MM.1S (cell line): ENCODE data around the gene SUDS3.

Source experiments
- CTCF ChIP-seq: fragments of 300-600 bp; sonication (generic); IDR thresholded peaks from 2 replicates; pipeline ENCODE4 v1.5.1; 2016; ENCODE audit warnings: antibody characterized with exemption, low read length, mixed read lengths
- EZH2 ChIP-seq: fragments of 300-600 bp; sonication (generic); optimal IDR thresholded peaks from 2 replicates; pipeline ENCODE3; 2017; ENCODE audit warnings: low read depth, mild to moderate bottlenecking, antibody characterized with exemption, low read length, mixed read lengths
- EZH2phosphoT487 ChIP-seq: fragments of 300-600 bp; sonication (generic); IDR thresholded peaks from 2 replicates; pipeline ENCODE4 v1.6.1; 2018; ENCODE audit warnings: antibody characterized with exemption, low read length

- TF ChIP-seq CTCF (no peak), EZH2 (no peak), EZH2phosphoT487 (no peak)
Measured at GRCh38 chr12:118355843-118356242, 20.5 kb upstream of the SUDS3 start.
